HPDE6-E6E7 (cell line): ENCODE measurements around the gene MYH15.
"Not testable (repeated sequence)": the region's sequence is repeated elsewhere in the genome, so short reads cannot be mapped to it uniquely, and the experiment has no call there.

Experiments used
- DNase-seq: peaks from one replicate; pipeline ENCODE4 v3.0.0; 2011; ENCODE audit warnings: missing footprints; ENCODE audit errors: extremely low spot score

The MYH15 gene

DNA sequence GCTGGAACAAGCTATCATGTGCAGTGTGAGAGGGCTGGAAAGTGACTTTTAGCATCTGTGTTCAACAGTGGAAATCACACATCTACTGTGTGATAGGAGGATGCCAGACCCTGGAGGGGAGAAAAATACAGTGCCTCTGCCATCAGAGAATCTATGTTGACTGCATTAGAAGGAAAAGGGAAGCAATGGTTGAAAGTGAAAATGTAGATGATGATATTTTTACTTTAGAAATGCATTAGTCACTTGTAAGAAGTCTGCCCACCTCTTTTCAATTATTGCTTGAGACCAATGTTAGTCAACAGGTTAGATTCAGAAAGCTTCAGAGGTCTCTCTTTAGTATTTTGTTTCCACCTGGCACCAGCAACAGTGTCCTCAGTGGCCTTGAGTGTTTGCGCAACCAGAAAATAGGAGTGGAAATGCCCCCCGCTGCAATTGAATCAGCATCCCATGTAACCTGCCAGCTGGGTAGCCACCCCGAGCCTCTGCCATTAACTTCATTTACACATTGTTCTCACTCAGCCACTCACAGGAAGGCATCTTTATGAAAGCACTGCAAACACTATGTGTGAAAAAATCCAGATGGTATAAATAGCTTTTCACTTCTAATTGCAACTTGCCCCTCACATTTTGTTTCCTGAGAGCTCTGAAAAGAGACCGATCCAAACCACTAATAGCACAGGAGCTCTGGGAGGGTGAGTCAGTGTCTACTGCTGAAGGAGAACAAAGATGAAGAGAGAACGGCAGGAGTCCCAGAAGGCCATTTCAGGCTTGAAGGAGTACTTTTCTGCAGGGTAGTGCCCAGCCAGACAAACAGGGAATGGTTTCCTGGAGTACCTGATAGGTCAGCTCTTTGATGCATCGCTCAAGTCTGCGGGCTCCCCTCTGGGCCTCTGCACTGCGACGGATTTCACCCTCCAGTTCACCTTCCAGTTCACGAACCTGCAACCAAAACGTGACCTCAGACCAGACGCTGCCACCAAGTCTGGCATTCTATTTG, 122.0 kb downstream of the MYH15 start:
- no peak for DNase-seq

DNA sequence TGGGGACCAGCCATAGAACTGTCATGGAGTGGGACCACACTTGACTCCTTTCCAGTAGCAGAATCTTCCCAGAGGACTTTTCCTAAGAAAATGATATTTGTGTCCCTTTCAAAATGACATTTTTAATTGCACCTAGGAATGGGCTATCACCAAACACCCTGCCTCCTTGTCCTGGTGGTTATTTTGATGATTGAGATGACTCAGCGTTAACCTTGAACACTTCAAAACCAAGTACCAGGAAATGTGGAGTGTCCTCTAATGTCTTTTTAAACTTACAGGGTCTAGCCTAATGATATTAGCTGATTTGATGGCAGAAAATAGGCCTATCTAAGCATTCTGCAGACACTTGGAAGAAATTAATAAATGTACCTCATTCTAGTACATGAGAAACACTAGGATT, 123.3 kb downstream of the MYH15 start:
- no peak for DNase-seq

DNA sequence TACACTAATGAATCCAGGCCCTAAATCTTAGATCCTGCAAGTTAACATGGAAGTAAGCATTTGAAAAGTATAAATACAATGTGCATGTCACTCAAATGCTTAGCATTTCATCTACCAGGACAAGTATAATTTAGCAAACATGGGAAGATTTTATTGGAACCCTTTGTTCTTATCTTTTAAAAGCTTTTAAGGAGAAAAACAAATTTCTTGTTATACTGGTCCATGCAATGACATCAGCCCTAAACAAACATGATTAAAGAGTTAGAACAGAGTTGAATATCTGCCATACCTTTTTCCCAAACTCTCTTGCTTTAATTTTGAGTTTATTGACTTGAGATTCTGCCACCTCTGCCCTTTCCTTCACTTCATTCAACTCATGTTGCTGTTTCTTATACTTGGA, 127.1 kb downstream of the MYH15 start:
- no peak for DNase-seq

DNA sequence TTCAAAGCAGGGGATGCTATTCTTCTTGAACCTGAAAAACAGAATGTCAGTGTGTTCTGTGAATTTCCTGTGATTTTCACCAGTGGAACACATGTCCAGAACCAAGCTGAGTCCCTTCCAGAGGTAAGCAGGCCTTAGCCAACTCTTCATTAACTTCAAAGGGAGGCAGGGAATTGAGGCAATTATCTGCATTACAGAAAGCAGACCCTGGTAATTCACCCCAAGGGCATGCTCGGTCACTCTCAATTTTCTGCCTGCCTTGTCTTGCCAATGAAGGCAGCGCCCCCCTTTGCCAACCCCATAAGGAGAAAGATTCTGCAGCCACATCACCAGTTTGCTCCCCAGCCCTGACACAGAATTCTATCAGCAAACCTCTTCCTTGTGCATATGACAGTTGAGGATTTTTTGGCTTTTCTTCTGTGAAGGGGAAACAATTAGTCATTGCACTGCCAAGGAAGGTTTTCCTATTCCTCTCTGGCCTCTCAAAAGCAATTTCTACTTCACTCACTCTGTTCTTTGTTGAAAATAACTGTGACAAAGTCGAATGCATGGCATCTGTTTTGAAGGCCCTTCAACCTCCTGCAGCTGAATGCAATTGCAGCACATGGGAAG, 128.8 kb downstream of the MYH15 start:
- no peak for DNase-seq

DNA sequence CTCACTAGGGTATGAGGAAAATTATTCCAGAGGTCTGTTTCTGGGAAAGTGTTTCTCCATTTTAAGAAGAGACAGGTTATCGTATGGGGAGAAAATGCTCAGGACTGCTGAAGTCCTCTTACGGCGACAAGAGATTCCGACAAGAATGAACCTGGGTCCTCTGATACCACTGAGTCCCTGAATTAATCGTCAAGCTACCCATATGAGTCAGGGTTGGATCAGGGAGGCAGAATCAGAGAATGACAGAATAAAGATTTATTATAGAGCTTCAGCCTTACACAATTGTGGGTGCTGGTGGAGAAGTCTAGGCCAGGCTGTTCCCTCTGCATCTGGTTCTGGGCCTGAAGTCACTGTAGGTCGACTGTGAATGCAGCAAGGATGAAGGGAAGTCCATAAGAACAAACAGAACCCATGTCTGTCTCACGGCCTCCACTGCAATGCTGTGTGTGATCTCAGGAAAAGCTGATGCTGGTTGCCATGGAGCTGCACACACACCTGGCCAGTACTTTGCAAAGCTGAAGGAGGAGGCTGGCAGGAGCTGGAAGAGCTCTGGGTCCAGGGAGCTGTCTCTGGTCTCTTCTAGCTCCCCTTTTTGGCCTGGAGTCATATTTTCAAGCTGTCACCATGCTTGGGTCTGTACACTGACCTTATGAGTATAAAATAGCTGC, 130.1 kb downstream of the MYH15 start:
- no peak for DNase-seq

DNA sequence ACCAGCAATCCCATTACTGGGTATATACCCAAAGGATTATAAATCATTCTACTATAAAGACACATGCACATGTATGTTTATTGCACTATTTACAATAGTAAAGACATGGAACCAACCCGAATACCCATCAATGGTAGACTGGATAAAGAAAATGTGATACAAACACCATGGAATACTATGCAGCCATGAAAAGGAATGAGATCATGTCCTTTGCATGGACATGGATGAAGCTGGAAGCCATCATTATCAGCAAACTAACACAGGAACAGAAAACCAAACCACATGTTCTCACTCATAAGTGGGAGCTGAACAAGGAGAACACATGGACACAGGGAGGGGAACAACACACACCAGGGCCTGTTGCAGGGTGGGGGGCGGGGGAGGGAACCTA, 131.4 kb downstream of the MYH15 start:
- not testable (repeated sequence) for DNase-seq

DNA sequence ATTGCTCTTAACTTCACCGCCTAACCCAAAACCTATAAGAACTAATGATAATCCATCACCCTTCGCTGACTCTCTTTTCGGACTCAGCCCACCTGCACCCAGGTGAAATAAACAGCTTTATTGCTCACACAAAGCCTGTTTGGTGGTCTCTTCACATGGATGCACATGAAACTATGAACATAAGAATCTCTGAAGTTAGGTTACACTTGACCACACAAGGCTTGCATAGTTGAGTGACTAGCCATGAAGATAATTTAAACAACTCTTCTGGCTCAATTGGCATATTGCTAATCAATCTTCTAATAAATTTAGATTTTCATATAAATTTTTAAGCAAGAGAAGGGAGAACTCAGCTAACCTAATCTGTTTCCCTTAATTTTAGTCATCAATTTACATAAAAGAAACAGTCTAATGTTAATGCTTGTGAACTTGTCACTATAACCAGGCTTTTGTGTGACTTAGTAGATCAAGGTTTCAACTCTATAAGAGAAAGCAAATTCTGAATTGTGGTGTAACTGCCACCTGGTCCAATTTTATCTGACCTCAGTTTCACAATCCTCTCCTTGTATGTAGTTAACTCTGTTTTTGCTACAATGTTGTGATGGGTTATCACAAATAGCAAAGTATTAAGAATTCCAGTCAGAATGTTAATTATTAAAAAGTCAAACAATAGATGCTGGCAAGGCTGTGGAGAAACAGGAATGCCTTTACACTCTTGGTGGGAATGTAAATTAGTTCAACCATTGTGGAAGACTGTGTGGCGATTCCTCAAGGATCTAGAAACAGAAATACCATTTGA, 132.0 kb downstream of the MYH15 start:
- DNase-seq: no peak

DNA sequence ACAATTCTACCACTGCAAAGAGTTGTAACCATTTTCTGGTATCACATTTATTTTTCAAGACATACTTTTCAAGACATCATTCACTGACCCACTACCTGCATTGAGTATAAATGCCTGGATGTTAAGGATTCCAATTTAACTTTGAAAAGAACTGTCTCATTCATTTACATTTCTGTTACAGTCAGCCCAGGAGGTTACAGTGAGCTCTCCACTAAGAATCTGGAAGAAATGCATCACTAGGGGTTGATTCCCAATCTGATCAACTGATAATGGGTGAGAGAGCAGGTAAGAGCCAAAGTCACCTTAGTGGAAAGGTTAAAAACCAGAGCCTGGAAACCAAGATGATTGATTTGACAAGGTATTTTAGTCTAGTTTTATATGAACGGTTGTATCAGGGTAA, 133.0 kb downstream of the MYH15 start:
- DNase-seq: no peak

DNA sequence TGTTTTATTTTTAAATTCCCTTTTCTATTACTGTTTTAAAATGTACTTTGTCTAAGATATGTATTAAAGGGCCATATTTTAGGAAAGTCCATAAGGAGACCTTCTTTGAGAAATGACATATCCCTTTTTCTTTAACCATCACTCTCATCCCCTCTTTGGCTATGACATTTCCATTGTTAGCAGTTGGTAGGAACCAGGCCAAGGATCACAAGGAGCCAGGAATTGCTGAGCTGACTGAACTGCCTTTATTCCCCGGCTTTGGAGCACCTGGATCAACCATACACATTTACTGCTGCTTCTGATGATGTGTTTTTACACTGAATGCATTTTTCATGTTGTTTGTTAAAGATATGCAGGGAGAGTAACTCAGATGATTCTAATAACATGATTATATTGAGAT, 134.4 kb downstream of the MYH15 start:
- no peak for DNase-seq

DNA sequence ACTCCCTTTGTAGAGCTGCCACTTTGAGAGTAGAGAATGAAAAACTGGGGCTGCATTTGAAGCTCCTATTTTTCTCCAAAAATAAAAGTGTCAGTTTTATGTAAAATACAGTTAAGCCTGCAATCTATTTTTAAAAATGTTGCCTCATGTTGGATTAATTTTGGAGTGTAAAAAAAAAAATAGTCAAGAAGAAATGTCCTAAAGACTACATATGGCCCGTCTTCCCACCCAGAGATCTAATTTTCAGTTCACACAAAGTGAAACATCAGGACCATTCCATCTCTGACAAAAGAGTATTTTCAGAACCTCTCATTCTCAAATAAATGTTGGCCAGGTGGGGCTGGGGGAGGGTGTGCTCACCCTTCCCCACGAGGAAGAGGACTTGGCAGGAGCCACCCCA, 151.4 kb downstream of the MYH15 start:
- DNase-seq: no peak

DNA sequence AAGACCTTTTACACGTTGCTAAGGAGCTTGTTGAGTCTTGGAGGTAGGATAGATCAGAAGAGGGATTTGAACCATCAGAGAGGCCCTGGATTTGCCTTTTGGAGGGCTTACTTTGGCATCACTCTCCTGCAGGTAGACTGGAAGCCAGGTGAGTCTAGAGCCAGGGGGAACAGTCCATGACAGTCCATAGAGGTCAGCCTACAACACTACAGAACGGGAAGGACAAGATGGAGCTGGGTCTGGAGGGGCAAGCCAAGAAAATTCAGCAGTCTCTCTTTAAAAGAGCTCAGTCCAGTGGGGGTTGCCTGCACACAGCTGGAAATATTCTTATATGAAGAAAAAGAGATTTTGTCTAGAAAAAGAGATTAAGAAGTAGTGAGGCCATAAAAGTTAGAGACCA, 153.4 kb downstream of the MYH15 start:
- no peak for DNase-seq

DNA sequence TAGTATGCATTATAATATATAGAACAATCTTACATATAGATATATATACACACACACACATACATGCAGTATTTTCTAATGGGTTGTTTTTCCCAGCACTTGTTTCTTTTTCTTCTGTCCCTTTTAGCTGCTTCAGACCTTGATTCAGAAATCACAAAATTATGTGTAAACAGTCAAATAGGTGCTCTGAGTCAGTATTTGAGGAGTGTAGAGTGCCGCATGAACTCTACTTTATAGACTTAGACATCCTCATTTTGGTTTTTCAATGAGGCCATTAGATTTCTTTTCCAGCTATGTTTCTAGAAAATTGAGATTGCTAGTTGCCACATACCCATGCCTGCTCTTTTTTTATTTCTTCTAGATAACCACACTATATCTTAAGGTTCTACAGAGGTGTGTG, 155.8 kb downstream of the MYH15 start:
- DNase-seq: no peak

DNA sequence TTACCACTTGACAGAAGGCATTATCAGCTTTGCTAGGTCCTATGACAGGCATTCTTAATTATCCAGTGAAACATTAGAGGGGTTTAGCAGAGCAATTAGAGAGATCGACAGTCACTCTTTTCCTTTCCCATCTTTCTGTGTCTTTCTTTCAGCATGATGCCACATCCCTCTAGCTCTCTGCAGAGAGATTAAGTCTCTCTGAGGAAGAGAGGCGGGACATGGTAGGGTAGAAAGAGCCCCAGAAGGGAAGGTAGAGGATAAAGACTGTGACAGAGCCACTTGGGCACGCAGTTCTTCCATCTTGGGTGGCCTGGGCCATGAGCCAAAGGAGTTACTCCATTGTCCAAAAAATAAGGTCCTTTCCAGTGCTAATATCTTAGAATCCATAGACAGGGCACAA, 158.2 kb downstream of the MYH15 start:
- DNase-seq: no peak

DNA sequence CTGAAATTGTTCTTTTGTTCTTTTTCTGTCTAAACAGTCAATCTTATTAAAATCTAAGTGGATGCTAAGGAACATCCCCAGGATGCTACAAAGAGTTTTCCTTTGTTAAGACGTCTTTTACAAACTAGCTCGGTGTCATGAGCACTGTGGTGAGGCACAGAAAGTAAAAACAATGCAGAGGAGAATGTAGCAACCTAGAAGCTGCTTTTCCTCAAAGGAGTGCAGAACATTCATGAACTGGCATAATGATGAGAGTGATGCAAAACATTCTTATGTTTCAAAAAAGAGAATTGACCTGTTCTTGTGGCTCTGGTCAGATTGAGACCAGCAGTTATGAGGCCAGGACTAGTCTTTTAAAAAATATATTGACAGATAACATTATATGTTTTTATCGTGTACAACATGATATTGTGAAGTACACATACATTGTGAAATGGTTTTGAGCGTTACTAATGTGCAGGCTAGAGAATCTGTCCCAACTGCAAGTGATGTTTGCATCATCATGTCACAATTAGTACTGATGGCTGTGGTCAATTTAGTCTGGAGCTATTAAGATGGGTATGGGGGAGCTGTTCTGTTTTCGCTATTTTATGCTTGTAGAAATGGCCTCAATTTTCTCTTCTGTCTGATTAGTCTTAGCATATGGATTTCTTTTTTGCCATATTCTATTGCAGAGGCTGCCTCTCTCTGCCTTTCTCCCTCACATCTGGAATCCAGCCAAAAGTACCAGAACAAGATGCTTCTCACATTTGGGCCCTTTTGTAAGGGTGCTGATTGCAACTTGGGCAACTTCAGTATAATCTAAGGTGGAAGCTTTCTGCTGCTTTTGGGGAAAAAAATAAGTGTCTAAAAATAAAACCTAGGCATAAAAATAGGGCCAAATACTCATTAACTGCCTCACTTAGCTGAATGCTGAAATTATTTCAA, 163.8 kb downstream of the MYH15 start:
- DNase-seq: no peak

DNA sequence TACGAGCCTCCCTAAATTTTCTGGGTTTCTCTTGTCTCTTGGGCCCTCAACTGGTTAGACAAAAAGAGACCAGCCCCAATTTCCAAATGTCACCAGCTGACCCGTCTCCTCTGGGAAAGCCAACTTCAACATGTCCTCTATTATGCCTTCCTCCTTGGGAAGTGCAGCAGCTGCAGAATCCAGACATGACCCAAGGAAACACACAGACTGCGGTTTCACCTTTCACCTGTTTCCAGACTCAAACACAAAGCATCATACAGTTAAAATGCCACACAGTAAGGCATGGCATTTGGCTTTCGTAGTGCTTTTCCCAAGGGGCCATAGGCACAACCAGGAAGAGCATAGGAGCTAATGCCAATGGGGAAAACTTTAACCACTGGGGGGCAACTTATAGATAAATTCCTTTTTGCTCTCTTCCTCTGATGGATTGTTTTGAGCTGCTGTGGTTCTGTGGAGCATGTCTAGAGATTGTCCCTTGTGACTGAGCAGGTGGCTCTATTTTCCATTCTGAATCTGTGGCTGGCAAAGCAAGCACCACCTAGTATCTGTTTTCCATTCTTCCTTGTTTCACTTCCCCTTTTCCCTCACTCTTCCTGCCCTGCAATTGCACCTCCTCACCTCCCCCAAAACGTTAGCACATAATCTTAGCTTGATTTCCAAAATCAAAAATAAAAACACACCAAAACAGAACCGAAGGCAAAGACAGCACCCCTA, 164.7 kb downstream of the MYH15 start:
- DNase-seq: no peak

DNA sequence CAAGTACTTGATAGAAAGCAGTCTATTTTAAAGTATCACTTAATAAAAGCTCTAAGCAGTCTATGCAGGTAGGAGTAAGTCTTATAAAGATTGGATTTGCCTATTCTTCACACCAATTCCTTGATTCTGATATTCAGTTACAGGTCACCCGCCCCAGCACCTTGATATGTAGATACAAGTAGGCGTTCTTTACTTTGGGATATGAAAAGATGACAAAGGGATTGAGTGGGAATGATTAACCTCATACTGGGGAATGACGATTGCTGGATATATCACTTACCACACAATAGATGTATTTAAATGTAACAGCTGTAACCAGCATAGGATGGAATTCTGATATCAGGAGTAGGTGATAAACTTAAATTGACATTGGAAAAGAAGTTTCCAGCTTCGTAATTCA, 166.9 kb downstream of the MYH15 start:
- DNase-seq: no peak

DNA sequence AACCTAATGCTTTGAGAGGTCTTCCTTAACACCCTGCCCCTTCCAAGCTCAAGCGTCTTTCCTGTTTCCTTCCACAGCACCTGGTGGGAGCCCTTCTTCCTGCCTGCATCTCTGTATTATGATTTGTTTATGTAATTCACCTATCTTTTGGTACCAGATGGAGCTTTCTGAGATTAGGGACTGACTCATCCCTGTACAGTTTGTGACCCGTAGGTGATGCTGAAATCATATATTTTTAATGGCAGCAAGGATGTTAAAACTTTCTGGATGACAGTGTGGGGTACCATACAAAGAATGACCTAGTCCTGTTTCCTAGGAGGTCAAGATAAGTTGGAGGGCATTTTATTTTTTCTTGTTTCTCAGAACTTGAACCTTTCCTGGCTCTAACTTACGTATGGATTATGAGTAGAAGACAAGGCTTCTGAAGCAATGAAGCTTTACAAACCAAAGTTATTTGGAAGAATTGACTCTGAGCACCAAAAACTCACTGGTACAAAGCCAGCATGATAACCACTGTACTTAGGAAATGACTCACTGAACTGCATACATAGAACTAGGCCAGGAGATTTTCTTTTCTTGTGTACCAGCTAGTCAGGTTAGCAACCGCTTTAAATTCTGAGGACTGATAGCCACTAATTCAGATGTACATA, 167.4 kb downstream of the MYH15 start:
- DNase-seq: no peak

DNA sequence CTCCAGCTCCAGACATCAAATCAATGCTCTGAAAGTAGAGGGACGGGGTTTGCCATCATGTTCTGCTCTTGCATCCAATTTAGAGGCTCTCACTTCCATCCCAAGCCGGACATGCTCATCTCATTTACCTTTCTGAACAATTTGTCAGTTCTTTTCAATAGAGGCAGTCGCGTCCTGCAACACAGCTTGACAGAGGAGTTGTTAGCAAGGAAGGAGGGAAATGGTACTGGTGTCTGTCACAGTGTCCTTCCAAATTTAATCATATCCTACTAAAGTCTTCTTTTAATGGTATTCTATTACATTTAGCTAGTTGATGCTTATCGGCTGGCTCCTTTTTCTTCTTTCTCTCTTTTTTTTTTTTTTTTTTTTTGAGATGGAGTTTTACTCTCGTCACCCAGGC, 168.5 kb downstream of the MYH15 start:
- no peak for DNase-seq

DNA sequence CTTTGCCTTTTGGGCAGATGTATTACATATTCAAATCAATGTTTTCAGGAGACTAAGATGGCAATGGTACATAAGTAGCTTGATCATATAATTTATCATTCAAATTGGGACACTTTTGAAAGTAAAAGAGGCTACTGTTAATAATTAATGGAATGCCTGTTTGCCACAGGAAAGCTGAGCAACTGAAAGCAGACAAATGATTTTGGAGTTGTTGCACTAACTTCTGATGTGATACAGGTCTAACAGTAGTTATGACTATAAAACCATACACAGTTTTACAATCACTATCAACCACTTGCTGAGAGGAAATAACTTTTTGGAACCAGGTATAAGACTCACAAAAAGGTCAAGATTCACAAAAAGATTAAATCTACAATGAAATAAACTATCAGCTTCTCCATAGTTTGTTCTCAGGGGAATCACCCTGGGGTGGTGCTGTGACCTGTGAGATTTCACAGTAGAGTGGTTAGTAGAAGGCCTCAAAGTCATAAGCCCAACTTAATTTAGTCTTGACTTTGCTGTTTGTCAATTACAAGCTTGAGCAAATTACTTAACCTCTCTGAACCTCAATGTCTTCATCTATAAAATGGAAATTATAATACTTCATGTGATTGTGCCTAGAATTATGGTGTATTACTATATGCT, 171.4 kb downstream of the MYH15 start:
- DNase-seq: no peak
